Activated CD8-positive, alpha-beta memory T cell treated with anti-CD3 and anti-CD28 coated beads, Interleukin-2, amount 10 ng/mL, durations not matched to agents 7 days and 5 days (primary cell): ENCODE data around the gene PGPEP1. TPM values are rescaled to one million over a fixed set of nuclear protein-coding genes. Genes with fewer than 3 reads are reported as not detected.

Experiments
- ATAC-seq: fragments of 150-1000 bp; cut with Tn5 transposase; one replicate; pipeline ENCODE4 v1.10.0; 2021; ENCODE audit warnings: moderate library complexity
- CTCF ChIA-PET: fragments of 350-600 bp; sonication (Branson Sonifier 250); formaldehyde crosslinking; loops from one replicate; lab custom pipeline; 2021; ENCODE audit warnings: antibody characterized with exemption; lab: Charles Lee
- DNase-seq: peaks from one replicate; pipeline ENCODE4 v3.0.0-alpha.2; 2020
- H3K27ac Mint-ChIP-seq: one replicate; pipeline ENCODE4 v1.8.0; 2021; ENCODE audit warnings: mild to moderate bottlenecking, mixed read lengths
- H3K27me3 Mint-ChIP-seq: one replicate; pipeline ENCODE4 v1.8.0; 2021; ENCODE audit warnings: mixed read lengths
- H3K36me3 Mint-ChIP-seq: one replicate; pipeline ENCODE4 v1.8.0; 2021; ENCODE audit warnings: mild to moderate bottlenecking, mixed read lengths
- H3K4me1 Mint-ChIP-seq: one replicate; pipeline ENCODE4 v1.8.0; 2021; ENCODE audit warnings: mixed read lengths
- H3K4me3 Mint-ChIP-seq: one replicate; pipeline ENCODE4 v1.8.0; 2021; ENCODE audit warnings: mild to moderate bottlenecking, moderate library complexity, mixed read lengths
- H3K9me3 Mint-ChIP-seq: one replicate; pipeline ENCODE4 v1.8.0; 2022; ENCODE audit warnings: low read depth, mixed read lengths
- microRNA-seq: library from miRNA; unstranded; fragments of <30 nt; microRNA quantifications from one replicate; pipeline ENCODE4 v1.2.0, GENCODE V29; 2022
- total RNA-seq, 2 experiments: library from RNA; stranded (reverse); gene quantifications; one replicate each; pipeline ENCODE4 v1.2.3, GENCODE V29; 2021

PGPEP1 gene
- total RNA-seq, 2 experiments from 2014 or later, result 35.5 to 44.7 TPM

DNA sequence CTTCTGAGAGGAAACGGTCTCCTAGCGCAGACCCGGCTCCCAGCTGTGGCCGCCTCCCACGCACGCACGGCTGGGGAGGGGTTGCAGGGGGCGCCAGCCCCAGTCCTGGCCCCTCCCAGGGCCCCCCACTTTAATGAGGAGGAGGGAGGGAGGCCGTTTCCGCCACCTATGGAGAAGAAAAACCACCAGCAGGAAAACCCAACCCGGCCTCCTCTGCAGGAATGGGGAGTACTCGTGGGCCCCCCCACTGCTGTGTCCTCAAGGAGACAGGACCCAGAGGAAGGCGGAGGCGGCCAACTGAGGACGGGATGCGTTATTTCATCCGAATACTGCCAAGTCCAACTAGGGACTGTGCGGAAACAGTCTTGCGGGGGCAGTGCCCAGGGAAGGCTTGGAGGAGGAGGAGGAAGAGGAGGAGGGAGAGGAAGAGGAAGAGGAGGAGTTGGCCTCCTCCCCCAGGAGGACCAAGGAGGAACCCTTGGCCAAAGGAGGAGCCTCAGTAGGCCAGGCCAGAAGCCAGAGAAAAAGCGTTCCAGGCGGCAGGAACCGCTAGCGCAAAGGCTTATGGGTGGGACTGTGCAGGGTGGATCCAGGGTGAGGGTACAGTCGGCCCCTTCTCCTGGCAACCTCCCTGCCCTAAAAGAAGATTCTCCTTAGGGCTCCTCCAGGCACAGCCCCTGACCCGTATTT is 74.9 kb downstream of the PGPEP1 start:
- DNase-seq (no peak), ATAC-seq (no peak)
- H3K36me3 Mint-ChIP-seq, result peaks cover 2% of the 10 kb centered on the region
- CTCF ChIA-PET, result interaction anchor here (0.7 to 17.3 kb wide), 14 partner anchors 7 to 223 kb away, joined by 3 to 278 read pairs (median 4); partner anchors contain the start of genes GDF15, IQCN, JUND and LSM4
- peak overlapping the region; percentile 50 for H3K4me3 Mint-ChIP-seq
- H3K27ac Mint-ChIP-seq, result peak overlapping the region; percentile 85
- peaks cover 57% of the 10 kb centered on the region for H3K4me1 Mint-ChIP-seq
- peaks cover 8% of the 10 kb centered on the region for H3K27me3 Mint-ChIP-seq
- H3K9me3 Mint-ChIP-seq, result no peaks in the 10 kb centered on the region

DNA sequence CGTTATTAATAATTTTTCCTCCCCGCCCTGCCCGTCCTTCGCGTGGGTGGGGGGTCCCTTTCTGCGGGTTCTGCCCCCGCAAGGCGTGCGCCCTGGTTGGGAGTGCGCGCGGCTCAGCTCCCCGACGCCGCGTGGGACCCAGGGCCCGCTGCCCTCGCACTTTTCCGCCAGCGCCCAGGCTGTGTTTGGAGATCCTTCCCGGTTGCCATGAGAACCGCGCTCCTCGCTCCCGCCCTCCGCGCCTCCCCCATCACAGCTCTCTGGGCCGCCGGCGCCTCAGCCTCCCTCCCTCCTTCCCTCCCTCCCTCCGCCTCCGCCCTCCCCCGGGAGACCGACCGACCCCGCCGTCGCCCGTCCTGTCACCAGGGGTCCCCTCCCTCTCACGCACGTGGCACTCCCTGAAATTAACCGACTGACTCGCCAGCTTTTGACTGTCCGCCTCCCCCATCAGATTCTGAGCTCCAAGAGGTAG is 76.4 kb downstream of the PGPEP1 start:
- H3K27me3 Mint-ChIP-seq, result peaks cover 3% of the 10 kb centered on the region

GRCh38 chr19:18417250-18418028 is 77.0 kb downstream of the PGPEP1 start:
- peak; percentile 72 for DNase-seq
- ATAC-seq, result peak; percentile 5
- H3K4me1 Mint-ChIP-seq, result peaks cover 70% of the 10 kb centered on the region

More for the DNA sequence above, 76.4 kb downstream of the PGPEP1 start:
- H3K27ac Mint-ChIP-seq, result peak overlapping the region; percentile 85
- H3K9me3 Mint-ChIP-seq, result no peaks in the 10 kb centered on the region
- CTCF ChIA-PET, result interaction anchor here (1.0 to 17.3 kb wide), 7 partner anchors 12 to 224 kb away, joined by 3 to 278 read pairs (median 4); partner anchors contain the start of genes GDF15, IQCN, JUND and MPV17L2
- DNase-seq, result peak; percentile 84
- peaks cover 65% of the 10 kb centered on the region for H3K4me1 Mint-ChIP-seq
- peak; percentile 27 for ATAC-seq
- H3K36me3 Mint-ChIP-seq, result peaks cover 2% of the 10 kb centered on the region
- H3K4me3 Mint-ChIP-seq, result peak overlapping the region; percentile 66

GRCh38 chr19:18418029-18418482 is 77.7 kb downstream of the PGPEP1 start:
- peak; percentile 58 for DNase-seq
- peak overlapping the region; percentile 97 for H3K4me3 Mint-ChIP-seq
- peak overlapping the region; percentile 89 for H3K27ac Mint-ChIP-seq
- peaks cover 6% of the 10 kb centered on the region for H3K36me3 Mint-ChIP-seq
- no peaks in the 10 kb centered on the region for H3K9me3 Mint-ChIP-seq
- H3K27me3 Mint-ChIP-seq, result peaks cover 3% of the 10 kb centered on the region
- ATAC-seq, result no peak
- peaks cover 77% of the 10 kb centered on the region for H3K4me1 Mint-ChIP-seq
- CTCF ChIA-PET, result interaction anchor here (1.1 to 17.3 kb wide), 8 partner anchors 8 to 213 kb away, joined by 3 to 278 read pairs (median 14); partner anchors contain the start of genes GDF15, IQCN, JUND and PGPEP1

More at GRCh38 chr19:18417250-18418028, 77.0 kb downstream of the PGPEP1 start:
- Mint-ChIP-seq H3K36me3 (peaks cover 2% of the 10 kb centered on the region), H3K4me3 (peak overlapping the region; percentile 97), H3K27ac (peak overlapping the region; percentile 89), H3K27me3 (peaks cover 3% of the 10 kb centered on the region), H3K9me3 (no peaks in the 10 kb centered on the region)
- CTCF ChIA-PET, result interaction anchor here (1.1 to 17.3 kb wide), 8 partner anchors 11 to 213 kb away, joined by 3 to 278 read pairs (median 4); partner anchors contain the start of genes GDF15, IQCN, JUND and PGPEP1

GRCh38 chr19:18418483-18419194 is 78.2 kb downstream of the PGPEP1 start:
- peaks cover 3% of the 10 kb centered on the region for H3K27me3 Mint-ChIP-seq
- H3K9me3 Mint-ChIP-seq, result no peaks in the 10 kb centered on the region
- CTCF ChIA-PET, result interaction anchor here (0.5 to 17.3 kb wide), 16 partner anchors 8 to 214 kb away, joined by 3 to 278 read pairs (median 4); partner anchors contain the start of genes GDF15, IQCN, JUND and PGPEP1
- peaks cover 12% of the 10 kb centered on the region for H3K36me3 Mint-ChIP-seq
- DNase-seq (peak; percentile 76), ATAC-seq (peak; percentile 24)
- H3K4me3 Mint-ChIP-seq, result peak overlapping the region; percentile 97
- H3K4me1 Mint-ChIP-seq, result peaks cover 79% of the 10 kb centered on the region
- H3K27ac Mint-ChIP-seq, result peak overlapping the region; percentile 89

DNA sequence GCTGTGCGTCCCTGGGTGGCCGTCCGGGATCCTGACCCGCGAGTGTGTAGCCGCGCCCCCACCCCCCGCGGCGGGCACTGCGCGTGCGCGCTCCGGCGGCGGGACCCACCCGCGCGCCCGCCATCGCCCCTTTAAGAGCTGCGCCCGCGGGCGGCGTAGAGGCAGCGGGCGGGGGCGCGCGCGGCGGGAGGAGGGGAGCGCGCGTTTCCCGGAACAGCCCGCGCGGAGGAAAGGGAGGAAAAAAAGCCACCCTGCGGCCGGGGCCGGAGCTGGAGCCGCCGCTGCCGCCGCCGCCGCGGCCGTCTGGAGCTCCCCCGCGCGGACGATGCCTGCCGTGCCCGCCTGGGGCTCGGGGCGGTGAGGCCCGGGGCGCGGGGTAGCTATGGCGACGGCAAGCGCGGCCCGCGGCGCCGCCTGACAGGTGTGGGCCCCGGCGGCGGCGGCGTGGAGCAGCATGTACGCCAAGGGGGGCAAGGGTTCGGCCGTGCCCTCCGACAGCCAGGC is 78.8 kb downstream of the PGPEP1 start, which contains the start of gene SSBP4:
Gene SSBP4 (plus strand): TSS at position 204 of the 504 bp plus-strand sequence. CDS start 251 bp downstream, at position 455.
- H3K4me1 Mint-ChIP-seq, result peaks cover 81% of the 10 kb centered on the region
- H3K27ac Mint-ChIP-seq, result peak within 1 kb of the TSS; percentile 93
- ATAC-seq (peak; percentile 31), DNase-seq (peak; percentile 79)
- H3K4me3 Mint-ChIP-seq, result peak within 1 kb of the TSS; percentile 97
- CTCF ChIA-PET, result interaction anchor here (0.9 to 17.3 kb wide), 14 partner anchors 9 to 214 kb away, joined by 3 to 278 read pairs (median 4); partner anchors contain the start of genes GDF15, IQCN, JUND and PGPEP1
- H3K9me3 Mint-ChIP-seq, result no peaks in the 10 kb centered on the region
- H3K36me3 Mint-ChIP-seq, result peaks cover 12% of the 10 kb centered on the region
- H3K27me3 Mint-ChIP-seq, result peaks cover 3% of the 10 kb centered on the region

Small RNAs within 50 kb of the gene (microRNA-seq; reads per million reads assigned to microRNA genes)
- gene MIR3189, result not detected

Other genes with a start within 250 kb of the PGPEP1 start
- gene MAST3, start 242.8 kb upstream of the PGPEP1 start, total RNA-seq, result 10 to 100 TPM; 25.7 to 34.1 TPM
- gene PIK3R2, start 187.4 kb upstream of the PGPEP1 start, total RNA-seq, result 10 to 100 TPM in 1 of 2 experiments, 1 to 10 TPM in 1; 8.0 to 11.2 TPM
- gene IFI30, start 166.8 kb upstream of the PGPEP1 start, total RNA-seq, result 10 to 100 TPM; 57.1 to 66.2 TPM
- gene MPV17L2, start 147.4 kb upstream of the PGPEP1 start, total RNA-seq, result 10 to 100 TPM in 1 of 2 experiments, 1 to 10 TPM in 1; 8.2 to 12.9 TPM
- gene RAB3A, start 136.6 kb upstream of the PGPEP1 start, total RNA-seq, result 1 to 10 TPM; 3.5 to 3.7 TPM
- gene PDE4C, start 114.2 kb upstream of the PGPEP1 start, total RNA-seq, result under 1 TPM; 0.14 to 0.23 TPM
- 1 to 10 TPM; 2.2 to 3.1 TPM for gene IQCN, start 66.1 kb upstream of the PGPEP1 start, total RNA-seq
- 100 to 1,000 TPM; 498 to 501 TPM for gene JUND, start 59.0 kb upstream of the PGPEP1 start, total RNA-seq
- 100 to 1,000 TPM; 209 to 236 TPM for gene LSM4, start 17.5 kb upstream of the PGPEP1 start, total RNA-seq
- gene GDF15, start 45.6 kb downstream of the PGPEP1 start, total RNA-seq, result not detected
- gene LRRC25, start 57.0 kb downstream of the PGPEP1 start, total RNA-seq, result under 1 TPM in 1 of 2 experiments, not detected in 1; 0.12 TPM
- 100 to 1,000 TPM; 197 to 247 TPM for gene SSBP4, start 78.8 kb downstream of the PGPEP1 start, total RNA-seq
- gene ISYNA1, start 97.5 kb downstream of the PGPEP1 start, total RNA-seq, result 10 to 100 TPM; 29.6 to 30.0 TPM
- 10 to 100 TPM; 22.9 to 33.7 TPM for gene ELL, start 181.5 kb downstream of the PGPEP1 start, total RNA-seq
- gene FKBP8, start 203.0 kb downstream of the PGPEP1 start, total RNA-seq, result 100 to 1,000 TPM; 220 to 286 TPM
- 100 to 1,000 TPM; 106 to 113 TPM for gene KXD1, start 217.3 kb downstream of the PGPEP1 start, total RNA-seq
- 1,000 to 10,000 TPM; 1,256 to 1,325 TPM for gene UBA52, start 231.3 kb downstream of the PGPEP1 start, total RNA-seq
- gene REX1BD, start 248.2 kb downstream of the PGPEP1 start, total RNA-seq, result 100 to 1,000 TPM in 1 of 2 experiments, 10 to 100 TPM in 1; 88.9 to 102 TPM